Glutamatergic neuron (in vitro differentiated cells): ENCODE results near the gene CMSS1. TPM values are rescaled to one million over a fixed set of nuclear protein-coding genes. Genes with fewer than 3 reads are reported as not detected.

Experiments
- DNase-seq: peaks from one replicate; pipeline ENCODE4 v3.0.0; 2022
- H3K27ac Mint-ChIP-seq: one replicate; pipeline ENCODE4 v1.8.0; 2020; ENCODE audit warnings: mild to moderate bottlenecking, mixed read lengths, inconsistent platforms; ENCODE audit not compliant: unreplicated experiment
- H3K27me3 Mint-ChIP-seq: one replicate; pipeline ENCODE4 v1.8.0; 2020; ENCODE audit warnings: mild to moderate bottlenecking, moderate library complexity, mixed read lengths, inconsistent platforms; ENCODE audit not compliant: unreplicated experiment
- H3K36me3 Mint-ChIP-seq: one replicate; pipeline ENCODE4 v1.8.0; 2020; ENCODE audit warnings: mild to moderate bottlenecking, mixed read lengths, inconsistent platforms; ENCODE audit not compliant: unreplicated experiment
- H3K4me1 Mint-ChIP-seq: one replicate; pipeline ENCODE4 v1.8.0; 2020; ENCODE audit warnings: mild to moderate bottlenecking, low read depth, mixed read lengths, inconsistent platforms; ENCODE audit not compliant: unreplicated experiment
- H3K4me3 Mint-ChIP-seq: one replicate; pipeline ENCODE4 v1.8.0; 2020; ENCODE audit warnings: mild to moderate bottlenecking, mixed read lengths, inconsistent platforms; ENCODE audit not compliant: unreplicated experiment
- H3K9me3 Mint-ChIP-seq: one replicate; pipeline ENCODE4 v1.8.0; 2020; ENCODE audit warnings: mild to moderate bottlenecking, moderate library complexity, mixed read lengths, inconsistent platforms; ENCODE audit not compliant: unreplicated experiment
- CTCF ChIP-seq: fragments of 200-600 bp; sonication (generic); IDR thresholded peaks from one replicate; pipeline ENCODE4 v1.5.0; 2021; ENCODE audit not compliant: partially characterized antibody, unreplicated experiment
- total RNA-seq: library from RNA; stranded (reverse); fragmentation: NEBNext Ultra II Directional; extraction: Animal tissue kit (Norgen Biotek cat#: 25700); gene quantifications from one replicate; pipeline ENCODE4 v1.2.1, GENCODE V29; 2021; ENCODE audit not compliant: unreplicated experiment

Gene CMSS1
- total RNA-seq, 1 donor from 2014 or later, result 37.8 TPM

- DNase-seq, result no peak
- H3K4me1 Mint-ChIP-seq, result peaks cover 1% of the 10 kb centered on the region
- H3K27ac Mint-ChIP-seq, result no peak overlapping the region
- H3K4me3 Mint-ChIP-seq, result no peak overlapping the region
- TF ChIP-seq CTCF, result no peak
- H3K27me3 Mint-ChIP-seq, result peaks cover 2% of the 10 kb centered on the region
- H3K9me3 Mint-ChIP-seq, result no peaks in the 10 kb centered on the region
- H3K36me3 Mint-ChIP-seq, result no peaks in the 10 kb centered on the region
Observed at GRCh38 chr3:99934975-99935797, 117.5 kb downstream of the CMSS1 start.

GRCh38 chr3:99938270-99938911 lies 120.7 kb downstream of the CMSS1 start:
- DNase-seq, result no peak
- Mint-ChIP-seq H3K27ac (no peak overlapping the region), H3K4me3 (no peak overlapping the region), H3K36me3 (no peaks in the 10 kb centered on the region), H3K4me1 (peaks cover 3% of the 10 kb centered on the region), H3K27me3 (peaks cover 2% of the 10 kb centered on the region), H3K9me3 (no peaks in the 10 kb centered on the region)
- no peak for TF ChIP-seq CTCF

- Mint-ChIP-seq H3K4me1 (peaks cover 14% of the 10 kb centered on the region), H3K4me3 (no peak overlapping the region), H3K36me3 (no peaks in the 10 kb centered on the region), H3K27me3 (peaks cover 2% of the 10 kb centered on the region), H3K27ac (no peak overlapping the region), H3K9me3 (no peaks in the 10 kb centered on the region)
- DNase-seq, result no peak
- TF ChIP-seq CTCF, result no peak
Observed at GRCh38 chr3:99939876-99940275, 122.2 kb downstream of the CMSS1 start.

- Mint-ChIP-seq H3K27me3 (peaks cover 2% of the 10 kb centered on the region), H3K4me1 (peaks cover 14% of the 10 kb centered on the region)
- DNase-seq, result no peak
Observed at GRCh38 chr3:99940350-99940749, 122.7 kb downstream of the CMSS1 start.

More at GRCh38 chr3:99940350-99940749, 122.7 kb downstream of the CMSS1 start:
- TF ChIP-seq CTCF, result no peak
- H3K9me3 Mint-ChIP-seq, result no peaks in the 10 kb centered on the region
- no peak overlapping the region for H3K4me3 Mint-ChIP-seq
- H3K27ac Mint-ChIP-seq, result no peak overlapping the region
- no peaks in the 10 kb centered on the region for H3K36me3 Mint-ChIP-seq
